Bronchial epithelial cell (primary cell): ENCODE data around the gene CDKL5. TPM values are rescaled to one million over a fixed set of nuclear protein-coding genes. Genes with fewer than 3 reads are reported as not detected.
A peak's percentile ranks its signal among the peaks of the same experiment; 100 is the strongest.

Experiments
- DNase-seq: peaks from one replicate; pipeline ENCODE4 v3.0.0-alpha.2; 2010; ENCODE audit warnings: low read depth
- FAIRE-seq: peaks from 2 replicates; lab custom pipeline; 2011; peaks lifted over from hg19 to GRCh38; lab: Jason Lieb, UNC
- H3K27me3 ChIP-seq: 2 replicates; pipeline ENCODE4 v1.5.1; 2011; ENCODE audit warnings: low read length; ENCODE audit not compliant: control insufficient read depth, insufficient read depth
- H3K36me3 ChIP-seq: 2 replicates; pipeline ENCODE4 v1.5.1; 2011; ENCODE audit warnings: low read length; ENCODE audit not compliant: control insufficient read depth, insufficient read depth
- H3K4me3 ChIP-seq: 2 replicates; pipeline ENCODE4 v1.5.1; 2011; ENCODE audit warnings: mild to moderate bottlenecking, low read depth, low read length, control low read depth
- CTCF ChIP-seq: IDR thresholded peaks from 2 replicates; pipeline ENCODE4 v1.5.1; 2011; ENCODE audit warnings: mild to moderate bottlenecking, moderate library complexity, low read length, control low read depth, inconsistent platforms; ENCODE audit not compliant: insufficient read depth, severe bottlenecking
- total RNA-seq: library from RNA; depleted of rRNA; stranded (reverse); fragments of >200 nt; gene quantifications from 2 replicates; pipeline ENCODE4 v1.2.1, GENCODE V29; 2014

CDKL5 gene
- total RNA-seq, 1 donor from 2014 or later, result 2.6 TPM

GRCh38 chrX:18664947-18665346 is 239.5 kb downstream of the CDKL5 start:
- no peak overlapping the region for H3K4me3 ChIP-seq
- DNase-seq (no peak), FAIRE-seq (no peak)
- no peak for TF ChIP-seq CTCF
- H3K27me3 ChIP-seq, result no peaks in the 10 kb centered on the region
- H3K36me3 ChIP-seq, result no peaks in the 10 kb centered on the region

- H3K4me3 ChIP-seq, result no peak overlapping the region
- no peaks in the 10 kb centered on the region for H3K27me3 ChIP-seq
- DNase-seq (no peak), FAIRE-seq (no peak)
- no peak for TF ChIP-seq CTCF
- H3K36me3 ChIP-seq, result no peaks in the 10 kb centered on the region
These were observed 241.2 kb downstream of the CDKL5 start for GRCh38 chrX:18666614-18667013.

DNA sequence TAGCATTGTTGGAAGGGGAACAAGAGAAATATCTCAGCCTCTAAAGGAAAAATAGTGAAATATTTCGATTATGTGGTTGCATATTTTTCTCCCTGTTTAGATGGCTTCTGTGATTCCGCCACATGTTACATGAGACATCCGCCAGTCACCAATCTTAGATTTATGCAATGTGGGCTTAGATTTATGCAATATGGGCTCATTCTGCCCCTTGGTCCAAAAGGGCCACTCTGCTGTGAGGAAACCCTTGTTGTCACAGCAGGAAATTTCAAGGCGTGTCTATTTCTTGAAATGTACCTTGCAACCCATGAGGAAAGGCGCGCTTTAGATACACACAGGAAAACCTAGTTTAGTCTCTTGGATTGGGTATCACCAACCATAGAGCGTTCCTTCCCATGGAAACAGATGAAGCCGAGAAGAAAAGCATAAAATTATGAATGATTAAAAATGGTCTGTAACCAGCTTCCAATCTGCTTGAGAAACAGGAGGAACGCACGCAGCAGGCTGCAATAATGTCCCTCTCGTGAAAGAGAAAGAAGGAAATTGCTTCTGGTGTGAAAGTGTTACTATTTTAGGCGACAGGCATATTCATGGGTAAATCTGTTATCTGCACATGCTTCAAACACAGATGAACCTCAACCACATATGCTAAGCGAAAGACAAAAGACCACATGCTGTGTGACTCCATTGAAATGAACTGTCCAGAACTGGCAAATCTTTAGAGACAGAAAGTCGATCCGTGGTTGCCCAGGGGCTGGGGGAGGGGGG is 242.8 kb downstream of the CDKL5 start:
- TF ChIP-seq CTCF, result no peak
- no peaks in the 10 kb centered on the region for H3K27me3 ChIP-seq
- FAIRE-seq (no peak), DNase-seq (no peak)
- no peak overlapping the region for H3K4me3 ChIP-seq
- no peaks in the 10 kb centered on the region for H3K36me3 ChIP-seq

GRCh38 chrX:18672008-18672407 is 246.6 kb downstream of the CDKL5 start, which contains the start of gene RS1:
RS1 (minus strand) TSS chrX:18672108; CDS start chrX:18672068, 40 bp downstream.
- Histone ChIP-seq H3K27me3 (no peaks in the 10 kb centered on the region), H3K36me3 (no peaks in the 10 kb centered on the region), H3K4me3 (no peak within 1 kb of the TSS)
- TF ChIP-seq CTCF, result no peak
- FAIRE-seq (no peak), DNase-seq (no peak)

GRCh38 chrX:18674417-18674787 is 249.0 kb downstream of the CDKL5 start:
- peak overlapping the region; percentile 44 for H3K4me3 ChIP-seq
- FAIRE-seq, result no peak
- no peaks in the 10 kb centered on the region for H3K27me3 ChIP-seq
- H3K36me3 ChIP-seq, result no peaks in the 10 kb centered on the region
- no peak for TF ChIP-seq CTCF
- no peak for DNase-seq
